GM18498 (cell line): ENCODE measurements around the gene GREM1.

Experiments
- ATAC-seq: cut with Tn5 transposase; IDR thresholded peaks from one replicate; pipeline ENCODE4 v1.9.1; 2021; ENCODE audit warnings: mild to moderate bottlenecking, moderate library complexity; ENCODE audit not compliant: unreplicated experiment

Gene GREM1

DNA sequence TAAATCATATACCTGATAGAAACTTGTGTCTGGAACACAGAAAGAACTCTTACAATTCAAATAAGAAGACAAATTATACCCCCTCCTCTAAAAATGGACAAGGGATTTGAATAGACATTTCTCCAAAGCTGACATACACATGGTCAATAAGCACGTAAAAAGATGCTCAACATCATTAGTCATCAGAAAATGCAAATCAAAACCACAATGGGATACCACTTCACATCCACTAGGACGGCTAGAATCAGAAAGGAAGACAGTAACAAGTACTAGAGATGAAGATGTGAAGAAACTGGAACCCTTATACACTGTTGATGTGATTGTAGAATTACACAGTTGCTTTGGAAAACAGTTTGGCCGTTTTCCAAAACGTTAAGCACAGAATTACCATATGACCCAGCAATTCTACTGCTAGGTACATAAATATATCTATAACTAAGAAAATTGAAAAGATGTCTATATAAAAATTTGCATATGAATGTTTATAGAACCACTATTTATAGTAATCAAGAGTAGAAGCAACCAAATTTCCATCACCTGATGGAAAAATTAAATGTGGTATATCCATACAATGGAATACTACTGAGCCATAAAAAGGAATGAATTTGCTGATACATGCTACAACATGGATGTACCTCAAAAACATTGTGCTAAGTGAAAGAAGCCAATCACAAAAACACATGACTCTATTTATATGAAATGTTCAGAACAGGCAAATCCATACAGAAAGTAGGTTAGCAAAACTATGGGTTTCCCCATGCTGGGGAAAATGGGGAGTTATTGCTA is 60.8 kb downstream of the GREM1 start:
- ATAC-seq: no peak

DNA sequence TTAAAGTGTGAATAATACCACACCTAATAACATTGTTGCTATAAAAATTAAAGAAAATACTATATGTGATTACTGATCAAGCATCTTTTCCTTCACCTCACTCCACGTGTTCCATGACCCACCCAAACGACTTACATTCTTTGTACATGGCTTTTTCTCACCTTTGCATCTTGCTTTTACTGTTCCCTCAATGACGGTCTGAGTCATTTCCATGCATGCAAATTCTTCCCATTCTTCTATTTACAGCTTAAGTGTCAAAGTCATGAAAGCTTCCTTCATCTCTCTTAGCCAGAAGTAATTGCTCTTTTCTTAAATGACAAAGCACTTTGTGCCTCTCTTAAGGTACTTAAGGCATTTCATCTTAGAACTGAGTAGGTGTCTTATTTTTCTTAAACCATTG is 64.0 kb downstream of the GREM1 start:
- no peak for ATAC-seq

DNA sequence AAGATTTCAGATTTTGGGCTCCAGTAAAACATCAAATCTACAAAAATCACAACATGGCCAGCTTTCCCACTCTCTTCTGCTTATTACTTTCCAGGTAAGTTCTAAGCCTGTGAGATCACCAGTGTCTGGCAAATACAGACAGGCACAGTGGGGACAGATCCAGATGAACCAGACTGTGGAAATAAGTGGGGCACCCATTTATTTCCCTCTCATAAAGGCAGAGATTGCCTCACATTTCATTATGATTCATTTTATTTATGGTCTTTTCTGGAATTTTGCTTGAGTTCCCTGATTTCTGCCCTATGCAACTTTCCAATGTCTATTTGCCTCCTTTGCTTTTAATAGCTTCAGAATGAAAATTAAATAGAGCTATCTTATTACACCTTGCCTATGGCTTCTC is 66.8 kb downstream of the GREM1 start:
- no peak for ATAC-seq

DNA sequence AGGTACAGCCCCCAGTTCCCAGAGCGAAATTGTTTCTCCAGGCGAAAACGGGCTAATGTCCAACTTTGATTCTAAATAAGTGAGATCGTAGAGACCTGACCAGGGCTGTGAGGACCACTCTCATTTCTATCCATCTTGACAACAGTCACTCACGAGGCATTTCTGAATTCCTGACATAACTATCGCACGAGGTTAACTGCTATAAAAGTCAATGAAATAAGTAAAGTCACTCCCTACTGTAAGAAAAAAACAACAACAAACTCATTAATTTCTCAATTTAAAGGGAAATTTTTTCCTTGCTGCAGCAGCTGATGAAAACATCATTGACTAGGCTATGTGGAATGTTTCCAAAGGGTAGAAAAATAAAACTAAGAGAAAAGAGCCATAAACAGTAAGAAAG is 69.1 kb downstream of the GREM1 start:
- no peak for ATAC-seq

DNA sequence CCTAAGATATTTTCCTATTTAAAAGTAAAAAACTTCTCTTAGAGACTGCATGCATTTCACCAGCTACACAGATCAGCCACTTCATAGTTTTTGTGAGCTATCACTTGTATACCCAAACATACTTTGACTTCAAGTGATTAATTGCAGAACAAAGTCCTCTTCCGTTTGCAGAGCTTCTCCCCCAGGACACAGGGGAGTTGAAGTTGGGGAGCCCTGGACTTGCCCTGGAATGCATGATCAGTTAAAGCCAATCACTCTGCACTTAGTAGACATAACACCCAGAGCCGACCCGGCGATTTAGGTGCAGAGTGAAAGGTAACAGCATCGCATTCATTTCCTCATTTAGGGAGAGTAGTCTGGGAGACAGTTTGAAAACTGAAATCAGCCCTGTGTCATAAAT is 70.1 kb downstream of the GREM1 start:
- no peak for ATAC-seq

DNA sequence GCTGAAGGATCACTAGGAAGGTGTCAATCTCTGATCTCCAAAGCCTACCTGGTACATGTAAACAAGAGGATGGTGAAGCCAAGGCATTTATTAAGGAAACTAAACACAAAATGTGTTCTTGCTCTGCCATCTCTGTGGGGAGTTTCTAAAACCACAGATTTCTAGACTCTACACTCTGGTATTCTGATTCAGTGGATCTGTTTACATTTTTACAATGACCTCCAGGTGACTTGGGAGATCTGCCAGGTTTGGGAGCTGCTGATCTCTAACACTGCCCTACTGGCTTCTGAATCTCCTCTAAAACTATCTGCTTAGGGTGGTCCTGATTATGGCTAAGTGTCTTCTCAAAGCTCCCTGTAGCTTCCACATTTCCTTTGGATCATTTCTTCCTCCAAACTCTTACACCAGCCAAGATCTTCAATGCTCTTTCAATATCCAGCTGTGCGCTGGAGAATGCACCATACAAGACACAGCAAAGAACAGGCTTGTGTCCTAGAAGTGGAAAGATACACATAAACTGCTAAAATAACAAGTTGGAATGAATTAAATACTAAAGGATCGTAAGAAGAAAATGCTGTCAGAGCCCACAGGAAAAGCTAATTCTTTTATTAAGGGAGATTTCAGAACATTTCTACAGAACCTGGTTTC is 72.7 kb downstream of the GREM1 start:
- no peak for ATAC-seq

DNA sequence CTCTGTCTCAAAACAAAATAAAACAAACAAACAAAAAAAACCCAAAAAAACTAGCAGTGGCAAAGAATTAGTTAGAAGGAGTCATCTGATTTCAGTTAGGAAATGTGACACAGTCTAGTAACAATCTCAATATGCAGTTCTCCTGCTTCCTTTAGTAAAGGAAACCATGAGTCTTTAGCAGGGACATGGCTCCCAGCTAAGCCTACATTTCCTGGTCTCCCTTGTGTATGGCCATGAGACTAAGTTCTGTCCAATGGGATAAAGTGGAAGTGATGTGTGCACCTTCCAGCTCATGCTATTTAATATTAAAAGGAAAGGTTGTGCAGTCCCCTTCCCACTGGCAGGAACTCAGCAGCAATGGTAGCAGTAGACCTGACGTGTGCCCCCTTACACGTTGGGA is 74.6 kb downstream of the GREM1 start:
- no peak for ATAC-seq
